Posterior cingulate gyrus (tissue), 11 donors: ENCODE data around the gene SPEM1.
"Not testable (repeated sequence)": the region's sequence is repeated elsewhere in the genome, so short reads cannot be mapped to it uniquely, and the experiment has no call there.

Experiments
- DNase-seq, 10 donors: peaks; one replicate each; pipeline versions ENCODE4 v3.0.0 to v3.0.0-alpha.2; 2020 to 2021; ENCODE audit warnings: mixed read lengths in 3 of 10
- intact Hi-C: fragments of 100-400 bp; cut with DNase I; formaldehyde crosslinking; loops from one replicate; pipeline ENCODE4 v1.15.1; 2023

Gene SPEM1

DNA sequence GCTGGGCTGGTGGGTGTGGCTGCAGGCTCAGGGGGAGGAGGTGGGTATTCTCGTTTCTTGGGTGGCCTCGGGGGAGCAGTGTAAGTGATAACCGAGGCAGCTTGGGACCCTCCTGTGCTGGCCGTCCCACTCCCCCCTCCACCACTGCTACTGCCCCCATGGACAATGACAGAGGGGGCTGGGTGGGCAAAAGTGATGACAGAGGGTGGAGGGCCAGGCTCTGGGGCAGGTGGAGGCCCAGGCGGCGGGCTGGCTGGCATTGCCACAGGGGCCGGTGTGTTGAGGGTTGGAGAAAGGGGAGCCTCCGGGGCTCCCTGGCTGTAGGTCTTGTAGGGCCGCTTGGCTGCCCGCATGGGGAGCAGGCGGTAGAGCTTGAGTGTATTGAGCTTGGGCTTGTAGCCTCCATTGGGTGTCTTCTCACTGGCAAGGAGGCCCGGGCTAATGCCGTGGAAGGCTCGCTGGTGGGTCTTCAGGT lies 43.3 kb downstream of the SPEM1 start:
- intact Hi-C loops: no loop called here
- no peak for DNase-seq

GRCh38 chr17:7464081-7464480 lies 44.0 kb downstream of the SPEM1 start:
- DNase-seq: no peak
- intact Hi-C loops: no loop called here

- DNase-seq: peak in 1 of 10 donors; percentile 76
- intact Hi-C loops: no loop called here
These were observed 45.6 kb downstream of the SPEM1 start for GRCh38 chr17:7465597-7466275.

DNA sequence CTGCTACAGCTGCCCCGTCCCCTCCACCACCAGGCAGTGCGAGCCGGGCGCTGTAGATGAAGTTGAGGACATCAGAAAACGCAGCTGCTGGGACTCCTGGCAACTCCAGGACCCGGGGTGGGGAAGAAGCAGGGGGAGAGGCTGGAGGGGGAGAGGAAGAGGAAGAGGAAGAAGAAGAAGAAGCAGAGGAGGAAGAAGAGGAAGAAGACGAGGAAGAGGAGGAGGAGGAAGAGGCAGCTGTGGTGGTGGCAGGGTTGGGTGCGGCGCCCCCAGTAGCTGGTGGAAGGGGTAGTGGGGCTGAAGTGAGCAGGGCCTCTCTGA lies 46.2 kb downstream of the SPEM1 start:
- intact Hi-C loops: no loop called here
- no peak for DNase-seq

- intact Hi-C loops: no loop called here
- peak in 3 of 10 donors; percentile 42 to 85 (median 49) for DNase-seq
These were observed 46.7 kb downstream of the SPEM1 start for GRCh38 chr17:7466639-7467341.

- no peak for DNase-seq
These were observed 47.4 kb downstream of the SPEM1 start for GRCh38 chr17:7467498-7467897.

GRCh38 chr17:7468290-7468689 lies 48.2 kb downstream of the SPEM1 start:
- DNase-seq: no peak
- intact Hi-C loops: loop anchor here (1.0 kb wide), 1 partner anchor 8 kb away; no protein-coding TSS in a partner anchor

More at GRCh38 chr17:7467498-7467897, 47.4 kb downstream of the SPEM1 start:
- intact Hi-C loops: no loop called here

GRCh38 chr17:7468804-7469389 lies 48.8 kb downstream of the SPEM1 start:
- intact Hi-C loops: loop anchor here (1.0 kb wide), 1 partner anchor 7 kb away; no protein-coding TSS in a partner anchor
- DNase-seq: peak in 1 of 10 donors; percentile 12

GRCh38 chr17:7469843-7470242 lies 49.7 kb downstream of the SPEM1 start:
- DNase-seq: peak in 2 of 10 donors; percentile 3 to 57
- intact Hi-C loops: not testable (repeated sequence)

- intact Hi-C loops, DNase-seq: not testable (repeated sequence)
These were observed 50.4 kb downstream of the SPEM1 start for GRCh38 chr17:7470457-7470973.
